ENCODE data around the gene UNC5A.

Gene UNC5A

GRCh38 chr5:176901260-176902101 is 91.1 kb downstream of the UNC5A start:
- peak; percentile 68 for DNase-seq

- no peak for DNase-seq
Observed at GRCh38 chr5:176902102-176902814, 91.9 kb downstream of the UNC5A start.

GRCh38 chr5:176902911-176903664 is 92.7 kb downstream of the UNC5A start:
- DNase-seq = no peak

- no peak for DNase-seq
Observed at GRCh38 chr5:176904276-176904675, 93.9 kb downstream of the UNC5A start.

GRCh38 chr5:176906126-176906525 is 95.8 kb downstream of the UNC5A start:
- no peak for DNase-seq

- no peak for DNase-seq
Observed at GRCh38 chr5:176906796-176907195, 96.4 kb downstream of the UNC5A start.

- no peak for DNase-seq
Observed at GRCh38 chr5:176908675-176909368, 98.5 kb downstream of the UNC5A start.

- DNase-seq = no peak
Observed at GRCh38 chr5:176912115-176912514, 101.8 kb downstream of the UNC5A start.

- DNase-seq = no peak
Observed at GRCh38 chr5:176915906-176916305, 105.5 kb downstream of the UNC5A start.

GRCh38 chr5:176916337-176916736 is 106.0 kb downstream of the UNC5A start:
- DNase-seq = no peak

GRCh38 chr5:176918613-176919012 is 108.3 kb downstream of the UNC5A start:
- no peak for DNase-seq

GRCh38 chr5:176921714-176922113 is 111.4 kb downstream of the UNC5A start:
- no peak for DNase-seq

GRCh38 chr5:176922817-176923216 is 112.5 kb downstream of the UNC5A start:
- no peak for DNase-seq

GRCh38 chr5:176927562-176927961 is 117.2 kb downstream of the UNC5A start:
- no peak for DNase-seq

GRCh38 chr5:176929654-176930053 is 119.3 kb downstream of the UNC5A start:
- no peak for DNase-seq

Data from activated CD4-positive, alpha-beta T cell treated with anti-CD3 and anti-CD28 coated beads, Interleukin-2, Interleukin-6, amounts not matched to agents 100 ng/mL and 50 ng/mL, durations not matched to agents 16 hours and 8 hours (primary cell).